ENCODE results near the gene EHMT1. TPM values are rescaled to one million over a fixed set of nuclear protein-coding genes. Genes with fewer than 3 reads are reported as not detected.
A peak's percentile ranks its signal among the peaks of the same experiment; 100 is the strongest.

The EHMT1 gene
- total RNA-seq, 1 experiment from 2014 or later: 112 TPM

DNA sequence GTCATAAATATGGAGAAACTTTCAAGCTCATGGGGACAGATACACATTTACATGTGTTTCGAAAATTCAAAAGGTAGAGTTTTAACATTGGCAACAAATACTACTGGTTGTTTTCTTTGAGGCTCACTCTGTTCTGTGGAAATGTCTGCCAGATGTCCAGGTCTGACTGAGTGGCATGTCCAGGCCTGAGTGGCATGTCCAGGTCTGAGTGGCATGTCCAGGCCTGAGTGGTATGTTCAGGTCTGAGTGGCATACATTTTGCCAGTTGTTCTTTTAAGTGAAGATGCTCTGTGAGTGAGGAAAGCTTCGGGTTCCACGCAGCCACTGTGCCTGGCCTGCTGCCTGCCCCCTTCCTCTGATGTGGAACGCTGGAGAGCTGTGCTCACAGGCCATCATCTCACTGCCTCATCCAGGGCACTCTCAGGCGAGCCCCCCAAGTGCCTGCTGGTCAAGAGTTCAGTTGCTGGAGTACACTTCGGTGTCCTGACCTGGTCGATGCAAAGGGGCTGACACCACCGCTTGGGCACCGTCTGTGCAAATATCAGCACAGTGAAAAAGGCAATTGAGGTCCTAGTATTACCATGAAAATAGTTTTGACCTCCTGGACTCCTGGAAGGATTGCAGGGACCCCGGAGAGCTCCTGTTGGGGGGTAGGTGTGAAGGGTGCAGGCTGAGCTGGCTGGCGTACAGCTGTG is 89.9 kb downstream of the EHMT1 start:
- no peak overlapping the region for H2BK15ac ChIP-seq (ENCODE audit: low read depth, low read length)
- DNase-seq: no peak
- H3T11ph ChIP-seq (ENCODE audit: low read length): no peak overlapping the region
- no CpG with 5 or more reads among the region's 11 CpGs for WGBS (ENCODE audit: extremely low coverage, insufficient read length, low lambda C conversion rate)
- Mint-ChIP-seq H3K27me3 (ENCODE audit: low read depth) (no peaks in the 10 kb centered on the region), H3K4me3 (no peak overlapping the region), H3K4me1 (peaks cover 29 to 41% of the 10 kb centered on the region in 2 experiments), H3K27ac (peak overlapping the region in 2 of 3 experiments; percentile 73 to 83; a peak in 3 of 7 replicates), H3K9me3 (peaks cover 0 to under 1% of the 10 kb centered on the region in 2 experiments; a peak in 1 of 5 replicates), H3K36me3 (ENCODE audit: insufficient read depth in 1 of 3, low read depth in 3 of 3) (peaks cover 17 to 21% (median 19%) of the 10 kb centered on the region in 3 experiments)
- no peak overlapping the region for H3K4ac ChIP-seq (ENCODE audit: low read depth, low read length)
- no peak overlapping the region for H3K18ac ChIP-seq (ENCODE audit: insufficient read length, low read depth, low read length)
- no peak overlapping the region for H3K56ac ChIP-seq (ENCODE audit: insufficient read length, low read depth, low read length)
- H3K27me3 ChIP-seq (ENCODE audit: insufficient read depth, low read length): no peaks in the 10 kb centered on the region
- no peak overlapping the region for H2BK5ac ChIP-seq (ENCODE audit: insufficient read length, low read length)
- no peak overlapping the region; the same call in 1 of the 2 replicates for H3K14ac ChIP-seq (ENCODE audit: insufficient read depth, low read length)
- no peak overlapping the region for H2BK120ac ChIP-seq (ENCODE audit: low read depth, low read length, poor library complexity, severe bottlenecking)
- TF ChIP-seq, protein P1, sequence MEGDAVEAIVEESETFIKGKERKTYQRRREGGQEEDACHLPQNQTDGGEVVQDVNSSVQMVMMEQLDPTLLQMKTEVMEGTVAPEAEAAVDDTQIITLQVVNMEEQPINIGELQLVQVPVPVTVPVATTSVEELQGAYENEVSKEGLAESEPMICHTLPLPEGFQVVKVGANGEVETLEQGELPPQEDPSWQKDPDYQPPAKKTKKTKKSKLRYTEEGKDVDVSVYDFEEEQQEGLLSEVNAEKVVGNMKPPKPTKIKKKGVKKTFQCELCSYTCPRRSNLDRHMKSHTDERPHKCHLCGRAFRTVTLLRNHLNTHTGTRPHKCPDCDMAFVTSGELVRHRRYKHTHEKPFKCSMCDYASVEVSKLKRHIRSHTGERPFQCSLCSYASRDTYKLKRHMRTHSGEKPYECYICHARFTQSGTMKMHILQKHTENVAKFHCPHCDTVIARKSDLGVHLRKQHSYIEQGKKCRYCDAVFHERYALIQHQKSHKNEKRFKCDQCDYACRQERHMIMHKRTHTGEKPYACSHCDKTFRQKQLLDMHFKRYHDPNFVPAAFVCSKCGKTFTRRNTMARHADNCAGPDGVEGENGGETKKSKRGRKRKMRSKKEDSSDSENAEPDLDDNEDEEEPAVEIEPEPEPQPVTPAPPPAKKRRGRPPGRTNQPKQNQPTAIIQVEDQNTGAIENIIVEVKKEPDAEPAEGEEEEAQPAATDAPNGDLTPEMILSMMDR (conservative IDR thresholded peaks at IDR 0.05): no peak
- no peak overlapping the region for H2AFZ ChIP-seq (ENCODE audit: low read length)
- H2BK12ac ChIP-seq (ENCODE audit: insufficient read length, low read depth, low read length): no peak overlapping the region
- no peaks in the 10 kb centered on the region for H3K23me2 ChIP-seq (ENCODE audit: insufficient read length, low read depth, low read length, poor library complexity, severe bottlenecking)
- no peaks in the 10 kb centered on the region for H4K20me1 ChIP-seq (ENCODE audit: control insufficient read depth, insufficient read depth, insufficient read length)
- H3K9me3 ChIP-seq (ENCODE audit: control insufficient read depth, low read depth, low read length): peaks cover 5% of the 10 kb centered on the region
- no peak overlapping the region for H4K8ac ChIP-seq (replicated peaks; ENCODE audit: insufficient read length, low read depth, low read length)
- H2BK20ac ChIP-seq (ENCODE audit: low read depth, low read length, poor library complexity, severe bottlenecking): no peak overlapping the region
- no peak overlapping the region for H3K23ac ChIP-seq (ENCODE audit: insufficient read length, low read depth, low read length)
- H3K4me1 ChIP-seq (ENCODE audit: insufficient read depth, low read length): peaks cover 3% of the 10 kb centered on the region; the same call in 1 of the 2 replicates
- peaks cover 7% of the 10 kb centered on the region for H3K79me1 ChIP-seq (ENCODE audit: insufficient read depth, low read depth, low read length, poor library complexity, severe bottlenecking)
- H3K79me2 ChIP-seq (ENCODE audit: insufficient read depth, low read length): peaks cover 16% of the 10 kb centered on the region; the same call in 1 of the 2 replicates
- no peak overlapping the region for H3K27ac ChIP-seq (ENCODE audit: insufficient read length, low read depth, low read length)
- H4K5ac ChIP-seq (ENCODE audit: insufficient read length, low read depth, low read length): no peak overlapping the region
- H3K9ac ChIP-seq (ENCODE audit: extremely low read depth, insufficient read length, low read length): no peak overlapping the region
- no peak overlapping the region for H4K91ac ChIP-seq (ENCODE audit: insufficient read length, low read depth, low read length)
- H3K4me2 ChIP-seq (ENCODE audit: insufficient read depth, insufficient read length, low read length): no peak overlapping the region
- no peak overlapping the region for H2AK5ac ChIP-seq (ENCODE audit: insufficient read length, low read length)

Measured in H9 (cell line).